GM19324 (cell line): ENCODE data around the gene NCKAP5.
"Not testable (repeated sequence)": the region's sequence is repeated elsewhere in the genome, so short reads cannot be mapped to it uniquely, and the experiment has no call there.

Experiments used
- ATAC-seq: cut with Tn5 transposase; IDR thresholded peaks from one replicate; pipeline ENCODE4 v1.9.1; 2021; ENCODE audit warnings: mild to moderate bottlenecking, moderate library complexity; ENCODE audit not compliant: unreplicated experiment, low FRiP score

The NCKAP5 gene

GRCh38 chr2:133525613-133526529, 42.4 kb downstream of the NCKAP5 start:
- no peak for ATAC-seq

GRCh38 chr2:133525090-133525489, 43.2 kb downstream of the NCKAP5 start:
- no peak for ATAC-seq

GRCh38 chr2:133523406-133523805, 44.9 kb downstream of the NCKAP5 start:
- ATAC-seq, result no peak

GRCh38 chr2:133522204-133522603, 46.1 kb downstream of the NCKAP5 start:
- ATAC-seq, result no peak

GRCh38 chr2:133521146-133521745, 47.0 kb downstream of the NCKAP5 start:
- no peak for ATAC-seq

- not testable (repeated sequence) for ATAC-seq
Observed at GRCh38 chr2:133519677-133520076, 48.6 kb downstream of the NCKAP5 start.

GRCh38 chr2:133518700-133519344, 49.4 kb downstream of the NCKAP5 start:
- no peak for ATAC-seq

- no peak for ATAC-seq
Observed at GRCh38 chr2:133517876-133518275, 50.4 kb downstream of the NCKAP5 start.

GRCh38 chr2:133516405-133517026, 51.7 kb downstream of the NCKAP5 start:
- ATAC-seq, result no peak

GRCh38 chr2:133515271-133515670, 53.0 kb downstream of the NCKAP5 start:
- no peak for ATAC-seq

GRCh38 chr2:133513893-133514292, 54.4 kb downstream of the NCKAP5 start:
- ATAC-seq, result no peak

GRCh38 chr2:133512121-133512520, 56.1 kb downstream of the NCKAP5 start:
- ATAC-seq, result no peak

GRCh38 chr2:133511679-133512078, 56.6 kb downstream of the NCKAP5 start:
- no peak for ATAC-seq

- ATAC-seq, result no peak
Observed at GRCh38 chr2:133509777-133510176, 58.5 kb downstream of the NCKAP5 start.

GRCh38 chr2:133508546-133509165, 59.6 kb downstream of the NCKAP5 start:
- no peak for ATAC-seq

GRCh38 chr2:133506996-133507395, 61.3 kb downstream of the NCKAP5 start:
- no peak for ATAC-seq

- ATAC-seq, result no peak
Observed at GRCh38 chr2:133504566-133505505, 63.4 kb downstream of the NCKAP5 start.

- no peak for ATAC-seq
Observed at GRCh38 chr2:133503927-133504326, 64.3 kb downstream of the NCKAP5 start.

- ATAC-seq, result peak; percentile 56
Observed at GRCh38 chr2:133503323-133503722, 64.9 kb downstream of the NCKAP5 start.
